Measurements from ENCODE around the gene KBTBD13.

Gene KBTBD13

GRCh38 chr15:65052956-65053355, 23.6 kb upstream of the KBTBD13 start:
- DNase-seq (ENCODE audit: low spot score) = no peak

GRCh38 chr15:65054333-65055200, 22.0 kb upstream of the KBTBD13 start:
- DNase-seq (ENCODE audit: low spot score) = peak; percentile 91

GRCh38 chr15:65055201-65055870, 21.2 kb upstream of the KBTBD13 start:
- DNase-seq (ENCODE audit: low spot score) = peak; percentile 70

GRCh38 chr15:65056106-65056505, 20.4 kb upstream of the KBTBD13 start:
- no peak for DNase-seq (ENCODE audit: low spot score)

GRCh38 chr15:65056868-65057548, 19.5 kb upstream of the KBTBD13 start:
- DNase-seq (ENCODE audit: low spot score) = no peak

- DNase-seq (ENCODE audit: low spot score) = no peak
These were observed 19.0 kb upstream of the KBTBD13 start for GRCh38 chr15:65057549-65057940.

GRCh38 chr15:65058394-65059368, 17.9 kb upstream of the KBTBD13 start:
- no peak for DNase-seq (ENCODE audit: low spot score)

- no peak for DNase-seq (ENCODE audit: low spot score)
These were observed 17.2 kb upstream of the KBTBD13 start for GRCh38 chr15:65059369-65059750.

- no peak for DNase-seq (ENCODE audit: low spot score)
These were observed 16.5 kb upstream of the KBTBD13 start for GRCh38 chr15:65059931-65060596.

GRCh38 chr15:65060641-65061397, 15.7 kb upstream of the KBTBD13 start:
- DNase-seq (ENCODE audit: low spot score) = no peak

GRCh38 chr15:65062061-65062460, 14.5 kb upstream of the KBTBD13 start:
- no peak for DNase-seq (ENCODE audit: low spot score)

GRCh38 chr15:65062726-65063125, 13.8 kb upstream of the KBTBD13 start:
- DNase-seq (ENCODE audit: low spot score) = no peak

GRCh38 chr15:65066001-65066634, 10.4 kb upstream of the KBTBD13 start:
- DNase-seq (ENCODE audit: low spot score) = no peak

- no peak for DNase-seq (ENCODE audit: low spot score)
These were observed 9.8 kb upstream of the KBTBD13 start for GRCh38 chr15:65066635-65067316.

GRCh38 chr15:65067317-65067644, 9.3 kb upstream of the KBTBD13 start:
- DNase-seq (ENCODE audit: low spot score) = no peak

- DNase-seq (ENCODE audit: low spot score) = no peak
These were observed 8.7 kb upstream of the KBTBD13 start, which contains the start of gene RASL12 for GRCh38 chr15:65067645-65068402. RASL12 (minus strand) TSS chr15:65067991; CDS start chr15:65067835, 156 bp downstream.

- DNase-seq (ENCODE audit: low spot score) = no peak
These were observed 8.2 kb upstream of the KBTBD13 start for GRCh38 chr15:65068403-65068788.

- peak; percentile 77 for DNase-seq (ENCODE audit: low spot score)
These were observed 7.4 kb upstream of the KBTBD13 start for GRCh38 chr15:65069179-65069578.
